ENCODE data around the gene ELAC1. TPM values are rescaled to one million over a fixed set of nuclear protein-coding genes. Genes with fewer than 3 reads are reported as not detected.

Gene ELAC1, protein sequence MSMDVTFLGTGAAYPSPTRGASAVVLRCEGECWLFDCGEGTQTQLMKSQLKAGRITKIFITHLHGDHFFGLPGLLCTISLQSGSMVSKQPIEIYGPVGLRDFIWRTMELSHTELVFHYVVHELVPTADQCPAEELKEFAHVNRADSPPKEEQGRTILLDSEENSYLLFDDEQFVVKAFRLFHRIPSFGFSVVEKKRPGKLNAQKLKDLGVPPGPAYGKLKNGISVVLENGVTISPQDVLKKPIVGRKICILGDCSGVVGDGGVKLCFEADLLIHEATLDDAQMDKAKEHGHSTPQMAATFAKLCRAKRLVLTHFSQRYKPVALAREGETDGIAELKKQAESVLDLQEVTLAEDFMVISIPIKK
- 3.9 to 4.3 TPM (median 4.0 TPM) in 3 replicates for total RNA-seq (2021)
- percentile 59 among the genes with signal in this experiment for Bru-seq, nascent RNA
- long read RNA-seq, experiment 1, transcript ELAC1-201 (4 exons, 2,235 nt): major isoform, 9 of 12 reads
- long read RNA-seq, experiment 1, partial matches to known transcripts: 0 of 12 reads
- long read RNA-seq, experiment 1, other reads (novel, unspliced or antisense): 1 of 12 reads
- long read RNA-seq, experiment 2, partial matches to known transcripts: 0 of 4 reads
- long read RNA-seq, experiment 2, other reads (novel, unspliced or antisense): 2 of 4 reads
- long read RNA-seq, experiment 3, transcript ELAC1-201 (4 exons, 2,235 nt): major isoform, 5 of 5 reads
- long read RNA-seq, experiment 3, partial matches to known transcripts: 0 of 5 reads
- long read RNA-seq, experiment 3, other reads (novel, unspliced or antisense): 0 of 5 reads

DNA sequence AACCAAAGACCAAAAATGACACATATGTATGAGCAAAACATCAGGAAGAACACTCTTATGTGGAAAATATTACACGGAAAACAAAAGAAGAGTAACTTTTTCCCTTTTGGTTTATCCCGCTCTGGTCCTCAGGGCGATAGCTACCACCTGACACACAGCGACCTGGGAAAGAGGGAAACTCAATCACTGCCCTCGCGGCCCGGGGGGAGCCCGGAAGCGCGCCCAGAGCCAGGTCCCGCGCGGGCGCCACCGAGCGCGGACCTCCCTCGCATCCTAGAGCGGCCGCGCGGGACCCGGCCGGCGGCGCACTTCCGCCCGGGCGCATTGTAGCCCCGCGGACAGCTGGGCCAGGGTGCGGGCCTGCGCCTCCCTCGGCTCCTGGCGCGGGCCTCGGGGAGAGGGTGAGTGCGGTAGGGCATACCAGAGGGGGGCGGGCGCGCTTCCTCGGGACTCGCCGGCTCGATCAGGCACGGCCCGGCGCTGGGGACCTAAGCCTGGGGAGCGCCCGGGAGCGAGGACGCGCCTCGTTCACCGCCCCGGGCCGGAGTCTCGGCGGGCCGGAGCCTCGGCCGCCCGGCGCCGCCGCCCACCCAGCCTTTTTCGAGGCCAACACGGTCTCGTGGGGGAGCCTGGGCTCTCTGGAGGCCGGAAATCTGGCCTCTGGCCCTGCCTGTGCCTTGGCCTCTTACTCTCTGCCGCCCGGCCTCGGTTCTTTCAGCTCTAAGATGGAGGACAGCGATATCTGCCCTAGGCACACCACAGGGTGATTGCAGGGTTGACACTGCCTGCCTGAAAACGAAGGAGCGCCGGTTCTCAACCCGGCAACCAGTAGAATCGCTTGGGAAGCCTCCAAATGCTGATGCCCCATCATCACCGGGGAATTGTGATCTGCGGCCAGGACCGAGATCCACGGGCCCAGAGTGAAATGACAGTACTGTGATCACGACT, at the start of gene ELAC1:
Gene ELAC1, plus strand, starts transcription at position 327 of the 948 bp plus-strand sequence. CDS start 6,365 bp downstream, outside the sequence.
- Mint-ChIP-seq H3K4me3 (peak within 1 kb of the TSS; percentile 83), H3K9me3 (peaks cover 15% of the 10 kb centered on the region), H3K27ac (peak within 1 kb of the TSS; percentile 76; the same call in 1 of the 2 replicates), H3K4me1 (peaks cover 22% of the 10 kb centered on the region), H3K36me3 (peaks cover 13% of the 10 kb centered on the region), H3K27me3 (ENCODE audit: low read depth) (no peaks in the 10 kb centered on the region; the same call in none of the 2 replicates)
- ATAC-seq (peak; percentile 92), DNase-seq (ENCODE audit: low spot score) (peak; percentile 71)
- ChIA-PET POLR2A (interaction anchor here (0.8 to 1.6 kb wide), 7 partner anchors 32 to 296 kb away, joined by 3 to 11 read pairs (median 4); partner anchors contain the start of genes ME2 and SMAD4), CTCF (interaction anchor here (0.9 to 2.2 kb wide), 4 partner anchors 13 to 149 kb away, joined by 3 to 8 read pairs (median 6); partner anchors contain the start of gene SMAD4)
- TF ChIP-seq GTF2I (CRISPR knock-in tag; conservative IDR thresholded peaks at IDR 0.05): no peak
- TF ChIP-seq, protein P1, sequence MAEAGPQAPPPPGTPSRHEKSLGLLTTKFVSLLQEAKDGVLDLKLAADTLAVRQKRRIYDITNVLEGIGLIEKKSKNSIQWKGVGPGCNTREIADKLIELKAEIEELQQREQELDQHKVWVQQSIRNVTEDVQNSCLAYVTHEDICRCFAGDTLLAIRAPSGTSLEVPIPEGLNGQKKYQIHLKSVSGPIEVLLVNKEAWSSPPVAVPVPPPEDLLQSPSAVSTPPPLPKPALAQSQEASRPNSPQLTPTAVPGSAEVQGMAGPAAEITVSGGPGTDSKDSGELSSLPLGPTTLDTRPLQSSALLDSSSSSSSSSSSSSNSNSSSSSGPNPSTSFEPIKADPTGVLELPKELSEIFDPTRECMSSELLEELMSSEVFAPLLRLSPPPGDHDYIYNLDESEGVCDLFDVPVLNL (CRISPR knock-in tag; IDR thresholded peaks at IDR 0.05; ENCODE audit: borderline replicate concordance, low read depth): peak; percentile 64; the same call in 1 of the 2 replicates
- TF ChIP-seq ZNF263 (CRISPR knock-in tag; IDR thresholded peaks at IDR 0.05; ENCODE audit: low read depth): no peak
- no peak; the same call in 1 of the 2 replicates for TF ChIP-seq CREM (CRISPR knock-in tag; IDR thresholded peaks at IDR 0.05)
- no peak for TF ChIP-seq ZNF512 (CRISPR knock-in tag; IDR thresholded peaks at IDR 0.05; ENCODE audit: borderline replicate concordance)
- peak; percentile 57; the same call in 1 of the 2 replicates for TF ChIP-seq NFATC4 (CRISPR knock-in tag; IDR thresholded peaks at IDR 0.05)
- 0 out of 2 replicates have a peak, but pooled peaks have one; percentile 38 for TF ChIP-seq USF2 (CRISPR knock-in tag; IDR thresholded peaks at IDR 0.05)
- TF ChIP-seq EMX1 (CRISPR knock-in tag; IDR thresholded peaks at IDR 0.05): 0 out of 2 replicates have a peak, but pooled peaks have one; percentile 39
- TF ChIP-seq AR (CRISPR knock-in tag; IDR thresholded peaks at IDR 0.05): no peak
- peak; percentile 73 for TF ChIP-seq FOXK1 (CRISPR knock-in tag; IDR thresholded peaks at IDR 0.05)
- no peak for TF ChIP-seq SMAD4 (CRISPR knock-in tag; IDR thresholded peaks at IDR 0.05)
- TF ChIP-seq ETV6 (CRISPR knock-in tag; IDR thresholded peaks at IDR 0.05): peak; percentile 71; the same call in 1 of the 2 replicates
- no peak for TF ChIP-seq MXD4 (CRISPR knock-in tag; IDR thresholded peaks at IDR 0.05; ENCODE audit: borderline replicate concordance)
- peak; percentile 87; the same call in 1 of the 2 replicates for TF ChIP-seq HMGXB4 (CRISPR knock-in tag; IDR thresholded peaks at IDR 0.05)
- no peak for TF ChIP-seq MYBL2 (CRISPR knock-in tag; IDR thresholded peaks at IDR 0.05)
- no peak for TF ChIP-seq PRRX2 (CRISPR knock-in tag; IDR thresholded peaks at IDR 0.05)
- TF ChIP-seq ERG (CRISPR knock-in tag; IDR thresholded peaks at IDR 0.05): peak; percentile 13; the same call in 1 of the 2 replicates
- no peak for TF ChIP-seq CREB1 (CRISPR knock-in tag; IDR thresholded peaks at IDR 0.05)
- no peak for TF ChIP-seq NR2C2 (CRISPR knock-in tag; IDR thresholded peaks at IDR 0.05)
- TF ChIP-seq ZNF121 (CRISPR knock-in tag; IDR thresholded peaks at IDR 0.05): no peak
- TF ChIP-seq, protein P2, sequence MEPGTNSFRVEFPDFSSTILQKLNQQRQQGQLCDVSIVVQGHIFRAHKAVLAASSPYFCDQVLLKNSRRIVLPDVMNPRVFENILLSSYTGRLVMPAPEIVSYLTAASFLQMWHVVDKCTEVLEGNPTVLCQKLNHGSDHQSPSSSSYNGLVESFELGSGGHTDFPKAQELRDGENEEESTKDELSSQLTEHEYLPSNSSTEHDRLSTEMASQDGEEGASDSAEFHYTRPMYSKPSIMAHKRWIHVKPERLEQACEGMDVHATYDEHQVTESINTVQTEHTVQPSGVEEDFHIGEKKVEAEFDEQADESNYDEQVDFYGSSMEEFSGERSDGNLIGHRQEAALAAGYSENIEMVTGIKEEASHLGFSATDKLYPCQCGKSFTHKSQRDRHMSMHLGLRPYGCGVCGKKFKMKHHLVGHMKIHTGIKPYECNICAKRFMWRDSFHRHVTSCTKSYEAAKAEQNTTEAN (CRISPR knock-in tag; IDR thresholded peaks at IDR 0.05): 0 out of 2 replicates have a peak, but pooled peaks have one; percentile 55
- TF ChIP-seq ZNF138 (CRISPR knock-in tag; conservative IDR thresholded peaks at IDR 0.05): 0 out of 2 replicates have a peak, but pooled peaks have one; percentile 59
